Skin epidermis (tissue), 12 donors: ENCODE results near the gene LSM11.
A peak's percentile ranks its signal among the peaks of the same experiment; 100 is the strongest.
"Not testable (repeated sequence)": the region's sequence is repeated elsewhere in the genome, so short reads cannot be mapped to it uniquely, and the experiment has no call there.

ENCODE experiments used
- H3K27ac ChIP-seq, 21 experiments: fragments of 200-600 bp; sonication (generic) in 11 of 21; one replicate each; pipeline ENCODE4 v1.5.0; 2020; ENCODE audit warnings: mild to moderate bottlenecking in 3 of 21, inconsistent platforms in 2 of 21, moderate library complexity in 2 of 21
- H3K4me3 ChIP-seq, 7 experiments: fragments of 200-600 bp; sonication (generic) in 2 of 7; one replicate each; pipeline ENCODE4 v1.5.0; 2020; ENCODE audit warnings: inconsistent platforms in 2 of 7, mild to moderate bottlenecking in 2 of 7, moderate library complexity in 1 of 7

LSM11 gene

DNA sequence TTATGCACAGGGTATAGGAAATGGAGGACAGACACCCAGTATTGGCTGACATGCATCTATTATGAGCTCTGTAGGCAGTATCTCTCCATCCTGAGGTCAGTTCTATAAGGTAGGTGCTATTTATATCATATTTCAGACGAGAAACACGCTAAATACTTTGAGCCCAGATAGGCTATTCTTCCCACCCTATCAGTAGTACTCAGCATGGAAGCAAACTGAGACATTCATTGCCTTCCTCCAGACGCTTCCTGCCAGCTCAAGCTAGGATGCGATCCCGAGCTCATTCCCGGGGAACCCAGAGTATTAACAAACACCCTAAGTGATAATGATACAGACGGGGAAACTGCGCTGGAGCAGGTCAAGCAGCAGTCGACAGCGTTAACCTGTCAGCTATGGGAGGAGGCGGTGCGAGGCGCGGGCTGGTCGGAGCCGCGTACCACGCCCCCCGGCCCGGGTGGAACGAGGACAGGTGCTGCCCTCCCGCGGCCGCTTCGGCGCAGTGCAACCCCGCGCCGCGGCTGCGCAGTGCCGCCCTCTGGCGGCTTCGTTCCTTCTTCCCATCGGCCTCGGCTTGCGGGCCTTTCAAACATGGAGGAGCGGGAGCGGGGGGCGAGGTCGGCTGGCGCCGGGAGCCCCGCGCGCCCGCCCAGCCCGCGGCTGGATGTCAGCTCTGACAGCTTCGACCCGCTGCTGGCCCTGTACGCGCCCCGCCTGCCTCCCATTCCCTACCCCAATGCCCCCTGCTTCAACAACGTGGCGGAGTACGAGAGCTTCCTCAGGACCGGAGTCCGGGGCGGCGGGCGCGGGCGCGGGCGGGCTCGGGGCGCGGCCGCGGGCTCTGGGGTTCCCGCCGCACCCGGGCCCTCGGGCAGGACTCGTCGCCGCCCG lies at the start of gene LSM11:
Gene LSM11, plus strand, starts transcription at position 550 of the 888 bp plus-strand sequence. Its CDS starts 39 bp downstream, at position 589.
- Histone ChIP-seq H3K27ac (peak within 1 kb of the TSS in 18 of 21 experiments; percentile 41 to 84 (median 74)), H3K4me3 (peak within 1 kb of the TSS; percentile 62 to 80 (median 70))

DNA sequence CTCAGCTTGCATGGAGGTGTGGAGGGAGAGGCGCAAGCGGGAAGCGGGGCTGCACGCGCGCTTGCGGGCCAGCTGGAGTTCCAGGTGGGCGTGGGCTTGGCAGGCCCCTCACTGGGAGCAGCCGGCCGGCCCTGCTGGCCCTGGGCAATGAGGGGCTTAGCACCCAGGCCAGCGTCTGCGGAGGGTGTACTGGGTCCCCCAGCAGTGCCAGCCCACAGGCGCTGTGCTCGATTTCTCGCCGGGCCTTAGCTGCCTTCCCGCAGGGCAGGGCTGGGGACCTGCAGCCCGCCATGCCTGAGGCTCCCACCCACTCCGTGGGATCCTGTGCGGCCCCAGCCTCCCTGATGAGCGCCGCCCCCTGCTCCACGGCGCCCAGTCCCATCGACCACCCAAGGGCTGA lies 49.7 kb upstream of the LSM11 start:
- H3K27ac ChIP-seq, H3K4me3 ChIP-seq: not testable (repeated sequence)

DNA sequence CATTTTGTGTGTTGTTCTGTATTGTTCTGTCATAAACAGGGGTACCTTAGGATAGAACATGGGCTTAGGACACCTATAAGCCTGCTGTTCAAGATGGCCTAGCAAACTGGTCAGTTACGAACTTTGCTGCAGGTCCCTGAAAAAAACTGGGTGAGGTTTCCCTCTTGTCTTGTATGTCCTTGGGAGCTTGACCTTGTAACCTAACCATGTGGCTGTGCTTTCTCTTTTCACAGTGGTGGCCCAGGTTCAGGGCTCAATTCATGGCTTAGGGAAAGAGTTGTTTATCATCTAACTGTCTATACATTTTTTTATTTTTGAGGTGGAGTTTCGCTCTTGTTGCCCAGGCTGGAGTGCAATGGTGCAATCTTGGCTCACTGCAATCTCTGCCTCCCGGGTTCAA lies 47.4 kb upstream of the LSM11 start:
- not testable (repeated sequence) for H3K4me3 ChIP-seq, H3K27ac ChIP-seq

- H3K27ac ChIP-seq, H3K4me3 ChIP-seq: not testable (repeated sequence)
These were observed 44.8 kb upstream of the LSM11 start for GRCh38 chr5:157698674-157699073.

DNA sequence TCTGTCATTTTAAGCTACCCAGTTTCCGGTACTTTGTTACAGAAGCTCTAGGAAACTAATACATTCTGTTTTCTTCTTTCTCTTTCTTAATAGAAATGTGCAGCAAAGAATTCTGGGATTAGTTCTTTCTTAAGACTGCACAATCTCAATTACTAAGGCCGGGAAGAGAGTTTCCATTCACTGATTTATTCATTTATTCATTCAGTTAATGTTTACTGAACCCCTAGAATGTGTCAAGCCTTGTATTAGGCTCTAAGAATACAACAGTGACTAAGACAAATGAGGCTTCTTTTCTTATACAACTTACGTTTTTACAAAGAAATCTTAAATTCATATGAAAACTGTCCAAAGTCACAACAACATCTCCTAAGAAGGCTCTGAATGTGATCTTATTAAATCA lies 39.8 kb upstream of the LSM11 start:
- Histone ChIP-seq H3K4me3 (no peak overlapping the region), H3K27ac (no peak overlapping the region)

- Histone ChIP-seq H3K27ac (no peak overlapping the region), H3K4me3 (no peak overlapping the region)
These were observed 34.6 kb upstream of the LSM11 start for GRCh38 chr5:157708866-157709265.

DNA sequence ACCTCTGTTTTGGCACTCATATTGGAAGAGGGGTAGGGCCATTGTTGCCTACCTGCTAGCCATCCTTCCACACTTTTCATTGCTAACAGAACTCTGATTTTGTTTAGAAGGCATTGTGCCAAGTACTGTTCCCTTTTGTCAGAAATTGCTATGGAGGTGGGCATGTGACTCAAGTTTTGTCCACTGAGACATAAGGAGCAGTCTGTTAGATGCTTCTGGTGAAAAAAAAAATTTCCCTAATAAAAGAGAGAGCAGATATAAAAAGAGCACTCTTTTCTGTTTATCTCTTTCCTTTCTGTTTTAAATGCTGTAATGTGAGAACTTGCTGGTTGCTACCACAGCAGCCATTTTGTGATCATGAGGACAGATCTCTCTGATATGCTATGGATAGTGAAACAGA lies 34.2 kb upstream of the LSM11 start:
- Histone ChIP-seq H3K4me3 (no peak overlapping the region), H3K27ac (no peak overlapping the region)

DNA sequence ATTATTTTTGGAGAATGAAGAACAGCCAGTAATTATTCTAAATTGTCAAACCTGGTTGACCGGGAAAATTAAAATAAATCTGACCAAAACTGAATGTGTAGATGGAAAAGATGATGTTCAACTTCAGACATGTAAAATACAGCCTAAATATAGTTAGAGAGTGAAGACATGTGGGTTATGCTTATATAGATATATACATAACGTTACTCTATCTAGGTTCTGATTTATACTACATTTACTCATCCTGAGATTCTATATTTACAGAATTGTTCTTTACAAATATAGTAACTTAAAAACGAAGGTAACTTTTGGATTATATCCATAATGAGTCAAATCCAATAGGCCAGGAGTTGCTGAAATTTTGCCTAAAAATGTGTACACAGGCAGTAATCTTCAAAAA lies 33.1 kb upstream of the LSM11 start:
- Histone ChIP-seq H3K4me3 (no peak overlapping the region), H3K27ac (no peak overlapping the region)

DNA sequence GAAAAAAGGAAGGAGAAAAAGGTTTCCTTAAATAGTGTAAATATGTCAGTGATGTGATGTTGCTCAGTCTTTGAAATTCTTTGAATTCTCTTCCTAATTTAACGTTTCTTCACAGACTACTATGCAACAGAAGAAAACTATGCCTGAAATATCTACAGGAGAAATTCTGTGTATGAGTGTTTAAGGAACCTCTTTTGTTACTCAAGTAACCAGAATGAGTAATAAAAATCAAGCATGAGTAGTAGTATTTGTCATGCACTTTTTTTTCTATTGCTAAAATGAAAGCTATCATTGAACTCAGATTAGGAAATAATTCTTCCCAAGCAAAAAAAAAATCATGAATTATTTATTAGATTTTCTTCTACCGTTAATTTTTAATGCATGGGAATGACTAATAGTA lies 32.6 kb upstream of the LSM11 start:
- Histone ChIP-seq H3K27ac (no peak overlapping the region), H3K4me3 (no peak overlapping the region)

- H3K27ac ChIP-seq = no peak overlapping the region
- H3K4me3 ChIP-seq = no peak overlapping the region
These were observed 29.5 kb upstream of the LSM11 start for GRCh38 chr5:157713830-157714595.

DNA sequence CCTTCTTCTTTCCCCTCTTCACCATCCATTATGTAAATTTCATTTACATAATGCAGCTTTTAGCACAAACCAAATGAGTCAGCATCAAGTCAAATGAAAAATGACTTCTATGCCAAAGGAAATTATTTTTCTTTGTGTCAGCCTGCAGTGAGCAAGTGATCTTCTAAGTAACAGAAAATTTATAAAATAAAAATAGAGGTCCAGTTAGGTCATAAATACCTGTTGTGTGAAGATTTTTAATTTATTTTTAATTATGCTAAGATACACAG lies 29.0 kb upstream of the LSM11 start:
- H3K4me3 ChIP-seq = no peak overlapping the region
- H3K27ac ChIP-seq = no peak overlapping the region

DNA sequence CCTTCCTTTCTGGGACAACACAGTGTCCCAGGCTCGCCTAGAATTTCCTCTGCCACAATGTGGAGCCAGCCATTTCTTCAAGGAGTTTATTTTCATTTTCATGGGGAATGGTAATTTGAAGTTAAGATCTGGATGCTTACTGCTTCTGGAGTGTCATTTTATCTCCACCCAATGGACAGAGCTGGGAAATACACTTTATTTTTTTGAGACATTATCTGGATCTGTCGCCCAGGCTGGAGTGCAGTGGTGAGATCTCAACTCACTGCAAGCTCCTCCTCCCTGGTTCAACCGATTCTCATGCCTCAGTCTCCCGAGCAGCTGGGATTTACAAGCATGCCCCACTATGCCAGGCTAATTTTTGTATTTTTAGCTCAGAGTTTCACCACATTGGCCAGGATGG lies 25.0 kb upstream of the LSM11 start:
- Histone ChIP-seq H3K4me3 (no peak overlapping the region), H3K27ac (no peak overlapping the region)

DNA sequence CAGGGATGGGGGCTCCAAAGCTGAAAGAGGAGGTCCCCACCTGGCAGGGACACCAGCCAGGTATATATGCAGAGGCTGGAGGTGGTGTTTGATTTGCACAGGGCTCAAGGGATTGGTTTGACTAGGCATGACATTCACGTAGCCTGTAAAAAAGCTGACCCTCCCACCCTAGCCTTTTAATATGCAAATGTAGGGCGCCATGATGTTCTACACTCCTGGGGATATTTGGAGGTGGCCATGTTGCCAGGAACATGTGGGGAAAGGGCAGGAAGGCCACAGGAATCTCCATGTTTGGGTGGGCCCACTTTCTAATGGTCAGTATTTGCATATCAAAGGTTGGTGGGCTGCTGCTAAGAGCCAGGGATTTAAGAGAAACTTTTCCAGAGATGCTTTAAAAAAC lies 24.3 kb upstream of the LSM11 start:
- Histone ChIP-seq H3K27ac (no peak overlapping the region), H3K4me3 (no peak overlapping the region)

DNA sequence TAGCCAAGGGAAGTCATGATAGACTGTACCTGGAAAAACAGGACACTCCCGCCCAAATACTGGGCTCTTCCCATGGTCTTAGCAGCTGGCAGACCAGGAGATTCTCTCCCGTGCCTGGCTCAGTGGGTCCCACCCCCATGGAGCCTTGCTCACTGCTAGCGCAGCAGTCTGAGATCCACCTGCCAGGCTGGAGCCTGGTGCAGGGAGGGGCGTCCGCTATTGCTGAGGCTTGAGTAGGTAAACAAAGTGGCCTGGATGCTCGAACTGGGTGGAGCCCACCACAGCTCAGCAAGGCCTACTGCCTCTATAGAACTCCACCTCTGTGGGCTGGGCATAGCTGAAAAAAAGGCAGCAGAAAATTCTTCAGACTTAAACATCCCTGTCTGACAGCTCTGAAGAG lies 22.4 kb upstream of the LSM11 start:
- Histone ChIP-seq H3K4me3 (no peak overlapping the region), H3K27ac (no peak overlapping the region)

DNA sequence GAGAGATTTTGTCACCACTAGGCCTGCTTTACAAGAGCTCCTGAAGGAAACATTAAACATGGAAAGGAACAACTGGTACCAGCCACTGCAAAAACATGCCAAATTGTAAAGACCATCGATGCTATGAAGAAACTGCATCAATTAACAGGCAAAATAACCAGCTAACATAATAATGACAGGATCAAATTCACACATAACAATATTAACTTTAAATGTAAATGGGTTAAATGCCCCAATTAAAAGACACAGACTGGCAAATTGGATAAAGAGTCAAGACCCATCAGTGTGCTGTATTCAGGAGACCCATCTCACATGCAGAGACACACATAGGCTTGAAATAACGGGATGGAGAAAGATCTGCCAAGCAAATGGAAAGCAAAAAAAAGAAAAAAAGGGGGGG lies 20.6 kb upstream of the LSM11 start:
- H3K4me3 ChIP-seq, H3K27ac ChIP-seq: not testable (repeated sequence)

DNA sequence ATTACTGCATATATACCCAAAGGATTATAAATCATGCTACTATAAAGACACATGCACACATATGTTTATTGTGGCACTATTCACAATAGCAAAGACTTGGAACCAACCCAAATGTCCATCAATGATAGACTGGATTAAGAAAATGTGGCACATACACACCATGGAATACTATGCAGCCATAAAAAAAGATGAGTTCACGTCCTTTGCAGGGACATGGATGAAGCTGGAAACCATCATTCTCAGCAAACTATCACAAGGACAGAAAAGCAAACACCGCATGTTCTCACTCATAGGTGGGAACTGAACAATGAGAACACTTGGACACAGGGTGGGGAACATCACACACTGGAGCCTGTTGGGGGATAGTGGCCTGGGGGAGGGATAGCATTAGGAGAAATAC lies 16.9 kb upstream of the LSM11 start:
- H3K27ac ChIP-seq, H3K4me3 ChIP-seq: not testable (repeated sequence)

GRCh38 chr5:157727858-157728257 lies 15.7 kb upstream of the LSM11 start:
- not testable (repeated sequence) for H3K4me3 ChIP-seq, H3K27ac ChIP-seq

GRCh38 chr5:157729858-157730257 lies 13.7 kb upstream of the LSM11 start:
- H3K4me3 ChIP-seq = no peak overlapping the region
- no peak overlapping the region for H3K27ac ChIP-seq

- H3K27ac ChIP-seq = peak overlapping the region in 17 of 21 experiments; percentile 60 to 96 (median 86)
These were observed 12.6 kb upstream of the LSM11 start for GRCh38 chr5:157730900-157731271.

DNA sequence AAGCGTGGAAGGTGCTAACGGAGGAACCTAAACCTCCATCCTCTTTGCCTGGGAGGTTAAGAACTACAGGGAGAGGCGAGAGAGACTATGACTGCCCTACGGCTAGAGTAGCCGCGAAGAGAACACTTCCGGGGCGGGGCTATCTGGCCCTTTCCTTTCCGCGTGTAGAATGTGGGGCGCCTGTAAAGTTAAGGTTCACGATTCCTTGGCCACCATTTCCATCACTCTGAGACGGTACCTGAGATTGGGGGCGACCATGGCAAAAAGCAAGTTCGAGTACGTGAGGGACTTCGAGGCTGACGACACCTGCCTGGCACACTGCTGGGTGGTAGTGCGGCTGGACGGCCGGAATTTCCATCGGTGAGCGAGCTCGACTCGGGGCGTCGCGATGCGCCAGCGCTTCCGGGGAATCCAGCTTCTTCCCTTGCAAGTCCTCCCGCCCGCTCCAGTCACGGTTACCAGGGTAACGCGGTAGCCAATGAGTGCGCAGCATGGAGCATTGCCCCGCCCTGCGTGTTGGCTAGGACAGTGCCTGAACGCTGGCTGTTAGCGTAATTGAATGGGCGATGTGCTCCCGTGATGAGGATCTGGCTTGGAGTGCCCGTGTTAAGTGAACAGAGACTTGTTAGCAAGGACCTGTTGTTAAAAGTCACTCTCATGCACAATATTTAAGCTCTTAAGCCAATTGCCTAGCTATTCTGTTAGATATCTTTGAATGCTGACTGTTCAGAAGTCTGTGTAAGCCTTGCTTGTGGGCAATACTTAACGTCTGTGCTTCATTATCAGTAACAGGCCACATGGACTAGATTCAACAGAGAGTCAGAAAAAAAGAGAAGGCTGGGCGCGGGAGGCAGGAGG lies 12.0 kb upstream of the LSM11 start, which contains the start of gene THG1L:
Gene THG1L, plus strand, starts transcription at position 149 of the 858 bp plus-strand sequence. Its CDS starts 21 bp downstream, at position 170.
- Histone ChIP-seq H3K4me3 (peak within 1 kb of the TSS; percentile 48 to 75 (median 61)), H3K27ac (peak within 1 kb of the TSS in 20 of 21 experiments; percentile 60 to 96 (median 86))

More at GRCh38 chr5:157730900-157731271, 12.6 kb upstream of the LSM11 start:
- peak overlapping the region; percentile 48 to 75 (median 61) for H3K4me3 ChIP-seq
